ENCODE measurements around the gene OSTN. TPM values are rescaled to one million over a fixed set of nuclear protein-coding genes. Genes with fewer than 3 reads are reported as not detected.

Gene OSTN
- polyA plus RNA-seq, 1 donor from 2014 or later = 0.17 TPM

- H3K9me2 ChIP-seq (ENCODE audit: insufficient read depth, low read length) = no peaks in the 10 kb centered on the region
- no peak overlapping the region for H3K9ac ChIP-seq (ENCODE audit: low read length)
- H3K4me3 ChIP-seq (ENCODE audit: low read length) = no peak overlapping the region
- no peaks in the 10 kb centered on the region for H3K27me3 ChIP-seq (ENCODE audit: insufficient read depth, low read depth, low read length)
- no peaks in the 10 kb centered on the region for H3K79me2 ChIP-seq (replicated peaks; ENCODE audit: insufficient read depth, low read length)
- H3K9me3 ChIP-seq (ENCODE audit: low read length) = no peaks in the 10 kb centered on the region
- H3K4me2 ChIP-seq (ENCODE audit: low read length) = no peak overlapping the region
- H4K20me1 ChIP-seq (ENCODE audit: insufficient read depth) = no peaks in the 10 kb centered on the region
- TF ChIP-seq MXI1 (conservative IDR thresholded peaks at IDR 0.05; ENCODE audit: poor library complexity, severe bottlenecking) (no peak), POLR2AphosphoS5 (IDR thresholded peaks at IDR 0.05) (no peak), REST (IDR thresholded peaks at IDR 0.05; ENCODE audit: borderline replicate concordance) (no peak), EP300 (conservative IDR thresholded peaks at IDR 0.05; ENCODE audit: poor library complexity, severe bottlenecking) (no peak), SMC3 (conservative IDR thresholded peaks at IDR 0.05; ENCODE audit: poor library complexity) (no peak), TAF1 (IDR thresholded peaks at IDR 0.05; ENCODE audit: low read depth) (no peak), RAD21 (conservative IDR thresholded peaks at IDR 0.05) (no peak), EZH2 (IDR thresholded peaks at IDR 0.05; ENCODE audit: borderline replicate concordance, insufficient read depth, low read length, poor library complexity, severe bottlenecking) (no peak), CTCF (IDR thresholded peaks at IDR 0.05; ENCODE audit: poor library complexity, severe bottlenecking) (no peak)
- no peak overlapping the region for H3K27ac ChIP-seq (ENCODE audit: low read length)
- no peaks in the 10 kb centered on the region for H3F3A ChIP-seq (ENCODE audit: insufficient read depth, low read length, poor library complexity, severe bottlenecking)
- no peak overlapping the region for H2AFZ ChIP-seq (ENCODE audit: low read depth, low read length)
- no peaks in the 10 kb centered on the region for H3K36me3 ChIP-seq (ENCODE audit: insufficient read depth, low read length)
These were observed 29.5 kb upstream of the OSTN start for GRCh38 chr3:191169566-191169965.

GRCh38 chr3:191170097-191170496, 28.9 kb upstream of the OSTN start:
- no peak overlapping the region for H3K4me3 ChIP-seq (ENCODE audit: low read length)
- H3K9me2 ChIP-seq (ENCODE audit: insufficient read depth, low read length) = no peaks in the 10 kb centered on the region
- no peak overlapping the region for H2AFZ ChIP-seq (ENCODE audit: low read depth, low read length)
- H3K9ac ChIP-seq (ENCODE audit: low read length) = no peak overlapping the region
- H3K4me2 ChIP-seq (ENCODE audit: low read length) = no peak overlapping the region
- no peaks in the 10 kb centered on the region for H3K79me2 ChIP-seq (replicated peaks; ENCODE audit: insufficient read depth, low read length)
- no peaks in the 10 kb centered on the region for H3K27me3 ChIP-seq (ENCODE audit: insufficient read depth, low read depth, low read length)
- no peaks in the 10 kb centered on the region for H3F3A ChIP-seq (ENCODE audit: insufficient read depth, low read length, poor library complexity, severe bottlenecking)
- no peaks in the 10 kb centered on the region for H3K9me3 ChIP-seq (ENCODE audit: low read length)
- no peaks in the 10 kb centered on the region for H4K20me1 ChIP-seq (ENCODE audit: insufficient read depth)
- H3K27ac ChIP-seq (ENCODE audit: low read length) = no peak overlapping the region
- no peak for TF ChIP-seq MXI1 (conservative IDR thresholded peaks at IDR 0.05; ENCODE audit: poor library complexity, severe bottlenecking)
- TF ChIP-seq RAD21 (conservative IDR thresholded peaks at IDR 0.05) = no peak
- TF ChIP-seq EZH2 (IDR thresholded peaks at IDR 0.05; ENCODE audit: borderline replicate concordance, insufficient read depth, low read length, poor library complexity, severe bottlenecking) = no peak
- TF ChIP-seq TAF1 (IDR thresholded peaks at IDR 0.05; ENCODE audit: low read depth) = no peak
- no peak for TF ChIP-seq POLR2AphosphoS5 (IDR thresholded peaks at IDR 0.05)
- no peak for TF ChIP-seq REST (IDR thresholded peaks at IDR 0.05; ENCODE audit: borderline replicate concordance)
- H3K36me3 ChIP-seq (ENCODE audit: insufficient read depth, low read length) = no peaks in the 10 kb centered on the region

Measured in neural cell (in vitro differentiated cells).